Measurements from ENCODE around the gene GNA15. TPM values are rescaled to one million over a fixed set of nuclear protein-coding genes. Genes with fewer than 3 reads are reported as not detected.
A peak's percentile ranks its signal among the peaks of the same experiment; 100 is the strongest.

Gene GNA15
- total and polyA plus RNA-seq, 9 donors: 1.2 to 4.8 (median 1.4) TPM

GRCh38 chr19:3098141-3098514 is 37.7 kb upstream of the GNA15 start:
- Histone ChIP-seq H3K36me3 (no peaks in the 10 kb centered on the region), H3K4me1 (ENCODE audit: insufficient read depth) (peaks cover 42% of the 10 kb centered on the region), H3K27me3 (no peaks in the 10 kb centered on the region), H3K4me3 (peak overlapping the region; percentile 27), H3K9me3 (no peaks in the 10 kb centered on the region), H3K27ac (peak overlapping the region; percentile 26 to 72)
- DNase-seq: peak in 1 of 5 donors; percentile 32
- TF ChIP-seq EP300 (IDR thresholded peaks at IDR 0.05) (no peak), POLR2A (IDR thresholded peaks at IDR 0.05) (no peak), CTCF (IDR thresholded peaks at IDR 0.05) (no peak)
- WGBS, 3 donors: 39 to 68% (median 51%) methylated on average over 18 of the region's 18 CpGs
- intact Hi-C loops (cut with DNase I): loop anchor here in 1 of 4 donors (10.0 kb wide), 1 partner anchor 133 kb away; no protein-coding TSS in a partner anchor

GRCh38 chr19:3098515-3099346 is 37.1 kb upstream of the GNA15 start:
- 19 to 31% (median 21%) methylated on average over 38 to 40 of the region's 40 CpGs for WGBS, 3 donors
- intact Hi-C loops (cut with DNase I): loop anchor here in 1 of 4 donors (10.0 kb wide), 1 partner anchor 134 kb away; no protein-coding TSS in a partner anchor
- H3K4me3 ChIP-seq: peak overlapping the region; percentile 27

GRCh38 chr19:3099347-3100145 is 36.3 kb upstream of the GNA15 start:
- Histone ChIP-seq H3K27ac (peak overlapping the region in 1 of 2 donors; percentile 72), H3K4me1 (ENCODE audit: insufficient read depth) (peaks cover 47% of the 10 kb centered on the region), H3K27me3 (no peaks in the 10 kb centered on the region), H3K9me3 (no peaks in the 10 kb centered on the region), H3K36me3 (no peaks in the 10 kb centered on the region), H3K4me3 (peak overlapping the region; percentile 27)
- 88 to 92% (median 90%) methylated on average over 28 to 29 of the region's 29 CpGs for WGBS, 3 donors
- DNase-seq: peak in 2 of 5 donors; percentile 15 to 23
- TF ChIP-seq EP300 (IDR thresholded peaks at IDR 0.05) (no peak), CTCF (IDR thresholded peaks at IDR 0.05) (no peak), POLR2A (IDR thresholded peaks at IDR 0.05) (no peak)
- intact Hi-C loops (cut with DNase I): loop anchor here in 2 of 4 donors (10.0 kb wide), 2 partner anchors 135 to 145 kb away; no protein-coding TSS in a partner anchor

More at GRCh38 chr19:3098515-3099346, 37.1 kb upstream of the GNA15 start:
- Histone ChIP-seq H3K36me3 (no peaks in the 10 kb centered on the region), H3K9me3 (no peaks in the 10 kb centered on the region), H3K4me1 (ENCODE audit: insufficient read depth) (peaks cover 42% of the 10 kb centered on the region), H3K27me3 (no peaks in the 10 kb centered on the region), H3K27ac (peak overlapping the region; percentile 26 to 72)
- DNase-seq: peak in 2 of 5 donors; percentile 57 to 65
- TF ChIP-seq CTCF (IDR thresholded peaks at IDR 0.05) (no peak), EP300 (IDR thresholded peaks at IDR 0.05) (no peak), POLR2A (IDR thresholded peaks at IDR 0.05) (no peak)

GRCh38 chr19:3100331-3100730 is 35.5 kb upstream of the GNA15 start:
- no peaks in the 10 kb centered on the region for H3K36me3 ChIP-seq
- no peaks in the 10 kb centered on the region for H3K9me3 ChIP-seq
- intact Hi-C loops (cut with DNase I): loop anchor here in 1 of 4 donors (10.0 kb wide), 1 partner anchor 146 kb away; no protein-coding TSS in a partner anchor
- WGBS, 3 donors: 83 to 89% (median 85%) methylated on average over 14 of the region's 14 CpGs
- peaks cover 48% of the 10 kb centered on the region for H3K4me1 ChIP-seq (ENCODE audit: insufficient read depth)
- H3K27me3 ChIP-seq: no peaks in the 10 kb centered on the region
- TF ChIP-seq POLR2A (IDR thresholded peaks at IDR 0.05): no peak
- no peak for TF ChIP-seq CTCF (IDR thresholded peaks at IDR 0.05)
- H3K4me3 ChIP-seq: no peak overlapping the region
- no peak overlapping the region for H3K27ac ChIP-seq
- DNase-seq: no peak
